ENCODE measurements around the gene MAP3K20.

Gene MAP3K20

GRCh38 chr2:173101687-173102086 lies 26.0 kb downstream of the MAP3K20 start:
- ATAC-seq (ENCODE audit: insufficient read depth, low read depth) (no peak), DNase-seq (no peak)
- Histone ChIP-seq H3K27ac (ENCODE audit: low read length) (no peak overlapping the region), H3K9me3 (ENCODE audit: insufficient read depth, low read length, severe bottlenecking) (no peaks in the 10 kb centered on the region), H3K4me3 (ENCODE audit: low read depth in 1 of 2, low read length in 2 of 2) (no peak overlapping the region), H4K20me1 (ENCODE audit: insufficient read depth, low read length) (0 out of 2 replicates have a peak, but pooled peaks cover 4% of the 10 kb centered on the region), H3K4me1 (ENCODE audit: insufficient read depth, low read length) (no peaks in the 10 kb centered on the region), H3K27me3 (ENCODE audit: insufficient read depth, low read length, poor library complexity) (no peaks in the 10 kb centered on the region), H3K79me2 (ENCODE audit: insufficient read depth, low read length) (no peaks in the 10 kb centered on the region; the same call in 1 of the 2 replicates), H3K9ac (ENCODE audit: low read depth, low read length) (no peak overlapping the region), H3K4me2 (ENCODE audit: insufficient read depth, low read length) (no peak overlapping the region), H2AFZ (ENCODE audit: low read depth, low read length) (no peak overlapping the region), H3K36me3 (ENCODE audit: insufficient read depth, low read length) (peaks cover 14% of the 10 kb centered on the region)
- no peak for TF ChIP-seq EZH2 (IDR thresholded peaks at IDR 0.05; ENCODE audit: borderline replicate concordance, low read depth, low read length, severe bottlenecking)
- TF ChIP-seq, protein P1, sequence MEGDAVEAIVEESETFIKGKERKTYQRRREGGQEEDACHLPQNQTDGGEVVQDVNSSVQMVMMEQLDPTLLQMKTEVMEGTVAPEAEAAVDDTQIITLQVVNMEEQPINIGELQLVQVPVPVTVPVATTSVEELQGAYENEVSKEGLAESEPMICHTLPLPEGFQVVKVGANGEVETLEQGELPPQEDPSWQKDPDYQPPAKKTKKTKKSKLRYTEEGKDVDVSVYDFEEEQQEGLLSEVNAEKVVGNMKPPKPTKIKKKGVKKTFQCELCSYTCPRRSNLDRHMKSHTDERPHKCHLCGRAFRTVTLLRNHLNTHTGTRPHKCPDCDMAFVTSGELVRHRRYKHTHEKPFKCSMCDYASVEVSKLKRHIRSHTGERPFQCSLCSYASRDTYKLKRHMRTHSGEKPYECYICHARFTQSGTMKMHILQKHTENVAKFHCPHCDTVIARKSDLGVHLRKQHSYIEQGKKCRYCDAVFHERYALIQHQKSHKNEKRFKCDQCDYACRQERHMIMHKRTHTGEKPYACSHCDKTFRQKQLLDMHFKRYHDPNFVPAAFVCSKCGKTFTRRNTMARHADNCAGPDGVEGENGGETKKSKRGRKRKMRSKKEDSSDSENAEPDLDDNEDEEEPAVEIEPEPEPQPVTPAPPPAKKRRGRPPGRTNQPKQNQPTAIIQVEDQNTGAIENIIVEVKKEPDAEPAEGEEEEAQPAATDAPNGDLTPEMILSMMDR (IDR thresholded peaks at IDR 0.05; ENCODE audit: borderline replicate concordance, extremely low read depth, low read length, poor library complexity, severe bottlenecking), result no peak

DNA sequence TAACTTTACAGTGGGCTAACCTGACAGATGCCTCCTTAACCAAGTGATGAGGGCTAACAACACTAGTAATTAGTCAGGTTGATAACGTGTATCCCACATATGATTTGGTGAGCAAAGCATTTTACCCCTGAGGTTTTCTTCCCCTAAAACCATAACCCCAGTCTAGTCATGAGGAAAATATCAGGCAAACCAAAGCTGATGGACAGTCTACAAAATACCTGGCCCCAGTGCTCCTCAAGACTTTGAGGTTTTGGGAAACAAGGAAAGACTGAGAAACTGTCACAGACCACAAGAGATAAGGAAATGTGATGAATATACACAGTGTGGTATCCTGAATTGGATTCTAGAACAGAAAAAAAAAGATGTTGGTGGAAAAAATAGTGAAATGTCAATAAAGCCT lies 28.5 kb downstream of the MAP3K20 start:
- H2AFZ ChIP-seq (ENCODE audit: low read depth, low read length), result no peak overlapping the region
- ATAC-seq (ENCODE audit: insufficient read depth, low read depth), result no peak

GRCh38 chr2:173106959-173107628 lies 31.4 kb downstream of the MAP3K20 start:
- Histone ChIP-seq H3K4me3 (ENCODE audit: low read depth in 1 of 2, low read length in 2 of 2) (no peak overlapping the region), H3K79me2 (ENCODE audit: insufficient read depth, low read length) (peaks cover 5% of the 10 kb centered on the region; the same call in 1 of the 2 replicates), H3K36me3 (ENCODE audit: insufficient read depth, low read length) (peaks cover 6% of the 10 kb centered on the region; the same call in 1 of the 2 replicates), H3K27ac (ENCODE audit: low read length) (no peak overlapping the region), H3K4me2 (ENCODE audit: insufficient read depth, low read length) (no peak overlapping the region), H4K20me1 (ENCODE audit: insufficient read depth, low read length) (0 out of 2 replicates have a peak, but pooled peaks cover 4% of the 10 kb centered on the region), H3K9me3 (ENCODE audit: insufficient read depth, low read length, severe bottlenecking) (no peaks in the 10 kb centered on the region), H3K27me3 (ENCODE audit: insufficient read depth, low read length, poor library complexity) (no peaks in the 10 kb centered on the region), H2AFZ (ENCODE audit: low read depth, low read length) (no peak overlapping the region), H3K9ac (ENCODE audit: low read depth, low read length) (no peak overlapping the region), H3K4me1 (ENCODE audit: insufficient read depth, low read length) (no peaks in the 10 kb centered on the region)
- no peak for DNase-seq
- TF ChIP-seq EZH2 (IDR thresholded peaks at IDR 0.05; ENCODE audit: borderline replicate concordance, low read depth, low read length, severe bottlenecking), result no peak
- TF ChIP-seq, protein P1 (IDR thresholded peaks at IDR 0.05; ENCODE audit: borderline replicate concordance, extremely low read depth, low read length, poor library complexity, severe bottlenecking), result no peak
- ATAC-seq (ENCODE audit: insufficient read depth, low read depth), result no peak

More for the DNA sequence above, 28.5 kb downstream of the MAP3K20 start:
- Histone ChIP-seq H4K20me1 (ENCODE audit: insufficient read depth, low read length) (0 out of 2 replicates have a peak, but pooled peaks cover 4% of the 10 kb centered on the region), H3K9ac (ENCODE audit: low read depth, low read length) (no peak overlapping the region), H3K79me2 (ENCODE audit: insufficient read depth, low read length) (no peaks in the 10 kb centered on the region; the same call in 1 of the 2 replicates), H3K36me3 (ENCODE audit: insufficient read depth, low read length) (peaks cover 9% of the 10 kb centered on the region; the same call in 1 of the 2 replicates), H3K4me3 (ENCODE audit: low read depth in 1 of 2, low read length in 2 of 2) (no peak overlapping the region), H3K27ac (ENCODE audit: low read length) (no peak overlapping the region), H3K4me1 (ENCODE audit: insufficient read depth, low read length) (no peaks in the 10 kb centered on the region), H3K9me3 (ENCODE audit: insufficient read depth, low read length, severe bottlenecking) (no peaks in the 10 kb centered on the region), H3K4me2 (ENCODE audit: insufficient read depth, low read length) (no peak overlapping the region), H3K27me3 (ENCODE audit: insufficient read depth, low read length, poor library complexity) (no peaks in the 10 kb centered on the region)
- DNase-seq, result no peak
- TF ChIP-seq, protein P1 (IDR thresholded peaks at IDR 0.05; ENCODE audit: borderline replicate concordance, extremely low read depth, low read length, poor library complexity, severe bottlenecking), result no peak
- TF ChIP-seq EZH2 (IDR thresholded peaks at IDR 0.05; ENCODE audit: borderline replicate concordance, low read depth, low read length, severe bottlenecking), result no peak

All from DND-41 (cell line).